Cardiac atrium fibroblast (primary cell): Measurements from ENCODE around the gene CDC20. TPM values are rescaled to one million over a fixed set of nuclear protein-coding genes. Genes with fewer than 3 reads are reported as not detected.

Source experiments
- total RNA-seq: library from RNA; depleted of rRNA; stranded (reverse); fragments of >200 nt; gene quantifications from 2 replicates; pipeline ENCODE4 v1.2.3, GENCODE V29; 2015

CDC20 gene
- 27.6 and 33.9 TPM in 2 replicates for total RNA-seq

DNA sequence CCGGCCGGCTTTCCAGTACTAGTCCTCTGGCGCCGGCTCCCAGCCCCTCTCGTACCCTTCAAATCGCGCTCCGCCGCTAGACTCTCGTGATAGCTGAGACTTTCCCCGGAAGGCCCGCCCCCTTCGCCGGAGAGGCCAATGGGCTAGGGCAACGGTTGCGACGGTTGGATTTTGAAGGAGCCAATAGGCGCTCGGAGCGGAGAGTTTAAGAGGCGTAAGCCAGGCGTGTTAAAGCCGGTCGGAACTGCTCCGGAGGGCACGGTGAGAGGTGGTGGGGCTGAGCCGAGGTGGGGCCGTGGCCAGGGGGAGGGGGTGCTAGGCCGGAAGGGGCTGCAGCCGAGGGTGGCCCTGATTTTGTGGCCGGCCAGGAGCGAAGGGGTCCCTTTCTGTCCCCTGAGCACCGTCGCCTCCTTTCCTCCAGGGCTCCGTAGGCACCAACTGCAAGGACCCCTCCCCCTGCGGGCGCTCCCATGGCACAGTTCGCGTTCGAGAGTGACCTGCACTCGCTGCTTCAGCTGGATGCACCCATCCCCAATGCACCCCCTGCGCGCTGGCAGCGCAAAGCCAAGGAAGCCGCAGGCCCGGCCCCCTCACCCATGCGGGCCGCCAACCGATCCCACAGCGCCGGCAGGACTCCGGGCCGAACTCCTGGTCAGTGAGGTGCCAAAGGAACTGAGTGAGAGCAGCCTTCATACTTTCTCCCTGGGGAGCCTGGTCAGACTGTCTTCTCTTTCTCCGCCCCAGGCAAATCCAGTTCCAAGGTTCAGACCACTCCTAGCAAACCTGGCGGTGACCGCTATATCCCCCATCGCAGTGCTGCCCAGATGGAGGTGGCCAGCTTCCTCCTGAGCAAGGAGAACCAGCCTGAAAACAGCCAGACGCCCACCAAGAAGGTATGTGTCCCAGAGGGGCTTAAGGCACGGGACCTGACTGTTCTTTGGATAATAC lies at the start of gene CDC20:
CDC20 (plus strand) TSS at position 236 of the 948 bp plus-strand sequence; CDS start at position 471, 235 bp downstream.

GRCh38 chr1:43337588-43337987 lies 21.2 kb upstream of the CDC20 start, which contains the start of gene MPL:
Gene MPL (plus strand): TSS chr1:43337818. CDS start chr1:43337849, 31 bp downstream.

DNA sequence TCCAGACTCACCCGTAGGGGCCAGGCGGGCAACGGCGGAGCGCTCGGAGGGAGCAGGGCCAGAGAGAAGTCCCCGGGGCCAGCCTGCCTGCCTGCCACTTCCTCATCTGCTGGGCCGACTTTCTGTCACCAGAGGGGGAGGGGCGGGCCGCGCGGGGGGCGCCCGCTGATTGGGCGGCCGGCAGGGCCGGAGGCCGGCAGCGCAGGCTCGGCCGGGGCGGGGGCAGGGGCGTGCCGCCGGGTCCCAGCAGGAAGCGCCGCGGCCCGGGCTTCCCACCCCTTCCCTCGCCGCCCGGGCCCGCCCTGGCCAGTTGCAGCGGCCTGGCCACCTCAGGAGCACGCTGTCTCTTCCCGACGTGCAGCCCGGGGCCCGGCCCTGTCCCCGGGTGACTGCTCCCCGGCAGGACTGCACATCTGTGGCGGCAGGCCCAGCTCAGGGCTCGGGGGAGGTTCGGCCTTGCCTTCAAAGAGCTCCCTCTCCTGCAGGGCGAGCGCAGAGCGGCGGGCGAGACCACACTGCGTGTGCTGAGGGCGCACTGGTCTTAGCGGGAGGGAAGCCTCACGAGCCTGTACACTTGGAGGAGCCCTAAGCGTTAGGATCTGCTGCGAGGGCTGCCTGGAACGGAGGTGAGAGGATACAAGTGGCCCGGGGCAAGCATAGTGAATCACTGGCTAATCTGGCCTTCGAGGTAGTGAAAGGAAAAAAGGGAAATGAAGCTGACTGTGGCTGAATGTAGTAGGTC lies 9.3 kb downstream of the CDC20 start, which contains the start of gene ELOVL1:
ELOVL1 (minus strand) TSS at position 108 of the 742 bp plus-strand sequence. CDS start 2,402 bp downstream, outside the sequence.

GRCh38 chr1:43389326-43390313 lies 30.8 kb downstream of the CDC20 start, which contains the start of the genes MED8 and SZT2:
Gene MED8 (minus strand): TSS chr1:43389800. CDS start chr1:43389764, 36 bp downstream.
Gene SZT2 (plus strand): TSS chr1:43389899. CDS start chr1:43389969, 70 bp downstream.

Other genes with a start within 250 kb of the CDC20 start
- 92.8 and 95.1 TPM in 2 replicates for gene EBNA1BP2, start 186.7 kb upstream of the CDC20 start, total RNA-seq
- under 0.01 and 1.4 TPM in 2 replicates for gene CFAP57, start 186.7 kb upstream of the CDC20 start, total RNA-seq
- not detected in 2 replicates for gene TMEM125, start 89.0 kb upstream of the CDC20 start, total RNA-seq
- not detected in 2 replicates for gene C1orf210, start 73.4 kb upstream of the CDC20 start, total RNA-seq
- gene TIE1, start 58.0 kb upstream of the CDC20 start, total RNA-seq: 3.8 and 11.7 TPM in 2 replicates
- not detected in 2 replicates for gene MPL, start 21.2 kb upstream of the CDC20 start, total RNA-seq
- gene ELOVL1, start 9.0 kb downstream of the CDC20 start, total RNA-seq: 69.7 and 105 TPM in 2 replicates
- gene MED8, start 30.8 kb downstream of the CDC20 start, total RNA-seq: 50.2 and 53.5 TPM in 2 replicates
- 12.5 and 16.2 TPM in 2 replicates for gene SZT2, start 30.9 kb downstream of the CDC20 start, total RNA-seq
- gene HYI, start 95.0 kb downstream of the CDC20 start, total RNA-seq: 38.2 and 54.9 TPM in 2 replicates
- gene PTPRF, start 171.9 kb downstream of the CDC20 start, total RNA-seq: 48.9 and 58.5 TPM in 2 replicates